GM23248 (cell line): ENCODE results near the gene MRPL10.

Experiments
- EZH2 ChIP-seq: fragments of 200-600 bp; sonication (generic); IDR thresholded peaks from 2 replicates; pipeline ENCODE4 v1.6.1; 2018; ENCODE audit warnings: antibody characterized with exemption, mild to moderate bottlenecking; ENCODE audit not compliant: insufficient read depth, poor library complexity, severe bottlenecking
- EZH2phosphoT487 ChIP-seq: fragments of 200-600 bp; sonication (generic); IDR thresholded peaks from 2 replicates; pipeline ENCODE4 v1.6.1; 2018; ENCODE audit warnings: antibody characterized with exemption, moderate library complexity, mild to moderate bottlenecking, low read depth; ENCODE audit not compliant: insufficient read depth

DNA sequence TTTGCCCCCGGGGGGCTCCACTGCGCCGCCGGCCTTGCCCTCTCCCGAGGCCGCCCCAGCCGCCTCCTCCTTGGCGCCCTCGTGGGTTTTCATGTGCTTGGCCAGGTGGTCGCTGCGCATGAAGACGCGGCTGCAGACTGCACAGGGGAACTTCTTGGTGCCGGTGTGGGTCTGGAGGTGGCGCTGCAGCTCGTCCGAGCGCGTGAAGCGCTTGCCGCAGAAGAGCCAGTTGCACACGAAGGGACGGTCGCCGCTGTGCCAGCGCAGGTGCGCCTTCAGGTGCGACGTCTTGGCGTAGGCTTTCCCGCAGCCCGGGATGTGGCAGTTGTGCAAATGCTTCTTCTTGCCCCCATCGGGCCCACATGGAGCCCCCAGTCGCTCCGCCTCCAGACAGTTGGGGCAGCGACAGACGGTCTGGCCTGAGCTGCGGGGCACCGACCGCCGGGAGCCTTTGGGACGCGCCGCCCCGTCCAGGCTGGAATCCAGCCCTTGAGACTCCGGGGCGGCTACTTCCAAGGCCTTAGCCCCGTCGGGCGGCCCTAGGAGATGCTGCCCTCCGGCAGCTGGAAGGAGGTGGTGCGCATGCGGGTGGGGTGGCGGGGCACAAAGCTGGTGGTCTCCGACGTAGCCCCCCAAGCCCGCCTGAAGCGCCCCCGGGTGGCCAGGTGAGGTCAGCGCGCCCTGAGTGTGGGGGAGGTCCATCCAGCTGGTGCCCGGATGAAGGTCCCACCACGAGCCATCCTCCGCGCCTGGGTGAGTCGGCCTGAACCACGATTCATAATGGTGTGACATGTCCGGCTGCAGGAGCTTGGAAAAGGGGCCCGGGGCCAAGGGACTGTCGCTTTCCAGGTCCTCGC is 16.2 kb upstream of the MRPL10 start:
- TF ChIP-seq EZH2phosphoT487: 0 out of 2 replicates have a peak, but pooled peaks have one; percentile 13
- no peak for TF ChIP-seq EZH2
